Natural killer cell (primary cell): ENCODE data around the gene RUVBL1. TPM values are rescaled to one million over a fixed set of nuclear protein-coding genes. Genes with fewer than 3 reads are reported as not detected.
A peak's percentile ranks its signal among the peaks of the same experiment; 100 is the strongest.

Experiments used
- ATAC-seq, 3 donors: fragments of 150-1000 bp in 2 of 3; fragments of 200-7000 bp in 1 of 3; cut with Tn5 transposase; 1 replicate in 1 of 3; 2 replicates in 2 of 3; pipeline ENCODE4 v1.10.0; 2021; ENCODE audit warnings: mild to moderate bottlenecking in 2 of 3, moderate library complexity in 2 of 3
- DNase-seq, 2 donors: peaks; one replicate each; pipeline versions ENCODE4 v3.0.0 to v3.0.0-alpha.2; 2013 to 2021; ENCODE audit warnings: mixed read lengths in 1 of 2
- H3K27ac ChIP-seq: one replicate; pipeline ENCODE4 v1.5.1; 2013; ENCODE audit warnings: mild to moderate bottlenecking, low read length
- H3K27me3 ChIP-seq: one replicate; pipeline ENCODE4 v1.6.1; 2013; ENCODE audit warnings: low read length; ENCODE audit not compliant: control insufficient read depth, insufficient read depth
- H3K36me3 ChIP-seq: one replicate; pipeline ENCODE4 v1.6.1; 2013; ENCODE audit warnings: low read length; ENCODE audit not compliant: control insufficient read depth, insufficient read depth
- H3K4me1 ChIP-seq: one replicate; pipeline ENCODE4 v1.6.1; 2013; ENCODE audit warnings: low read length; ENCODE audit not compliant: control insufficient read depth, insufficient read depth
- H3K4me3 ChIP-seq: one replicate; pipeline ENCODE4 v1.5.1; 2013; ENCODE audit warnings: low read length
- H3K9me3 ChIP-seq: one replicate; pipeline ENCODE4 v1.6.1; 2013; ENCODE audit warnings: low read length; ENCODE audit not compliant: control insufficient read depth, insufficient read depth
- H3K27ac Mint-ChIP-seq, 2 donors: one replicate each; pipeline ENCODE4 v1.8.0; 2022; ENCODE audit warnings: mild to moderate bottlenecking in 2 of 2, mixed read lengths in 2 of 2, moderate library complexity in 1 of 2
- H3K27me3 Mint-ChIP-seq, 2 donors: one replicate each; pipeline ENCODE4 v1.8.0; 2022; ENCODE audit warnings: low read depth in 2 of 2, mixed read lengths in 2 of 2
- H3K36me3 Mint-ChIP-seq: one replicate; pipeline ENCODE4 v1.8.0; 2022; ENCODE audit warnings: mixed read lengths
- H3K4me1 Mint-ChIP-seq, 2 donors: one replicate each; pipeline ENCODE4 v1.8.0; 2022; ENCODE audit warnings: mixed read lengths in 2 of 2
- H3K4me3 Mint-ChIP-seq: one replicate; pipeline ENCODE4 v1.8.0; 2022; ENCODE audit warnings: mild to moderate bottlenecking, moderate library complexity, mixed read lengths
- H3K9me3 Mint-ChIP-seq, 2 donors: one replicate each; pipeline ENCODE4 v1.8.0; 2022; ENCODE audit warnings: mixed read lengths in 2 of 2
- WGBS: methylation state at CpG from one replicate; pipeline ENCODE4 v1.1.7; 2013; ENCODE audit warnings: missing lambda C conversion rate; ENCODE audit not compliant: insufficient coverage; 5-methylcytosine and 5-hydroxymethylcytosine counted together
- intact Hi-C: fragments of 100-400 bp; cut with micrococcal nuclease; formaldehyde crosslinking; loops from one replicate; pipeline ENCODE4 v1.14.2; 2022
- total RNA-seq, 4 donors: library from RNA; stranded (reverse); fragments of 120-200 nt in 1 of 4; gene quantifications; one replicate each; pipeline versions ENCODE4 v1.2.3 to v1.2.4, GENCODE V29; 2013 to 2022
- TF ChIP-seq, protein P1 (sequence below): fragments of 200-600 bp; IDR thresholded peaks from one replicate; pipeline ENCODE4 v1.8.0; 2022; ENCODE audit warnings: antibody characterized with exemption

Gene RUVBL1
- total RNA-seq, 3 donors from 2014 or later (not counting 1 experiment from before 2014, with no cell fraction given) = 11.9 to 18.5 (median 14.1) TPM

DNA sequence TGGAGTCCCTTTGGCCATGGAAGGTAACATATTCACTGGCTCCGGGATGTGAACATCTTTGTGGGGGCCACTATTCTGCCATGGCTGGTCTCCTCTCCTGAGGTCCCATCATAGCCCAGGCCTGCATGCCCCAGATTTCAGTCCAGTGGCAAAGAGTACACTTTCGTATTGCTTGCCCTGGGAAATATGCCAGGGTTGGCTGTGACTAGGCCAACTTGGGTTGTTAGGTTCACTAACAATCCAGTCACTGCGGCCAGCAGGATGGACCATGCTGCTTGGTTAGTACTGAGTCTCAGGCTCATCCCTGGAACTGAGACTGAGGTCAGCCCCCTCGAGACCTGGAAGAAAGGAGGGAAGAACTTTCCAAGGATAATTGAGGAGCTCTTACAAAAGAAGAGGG lies 19.9 kb upstream of the RUVBL1 start:
- Histone ChIP-seq H3K27ac (no peak overlapping the region), H3K4me1 (no peaks in the 10 kb centered on the region), H3K36me3 (no peaks in the 10 kb centered on the region), H3K4me3 (no peak overlapping the region), H3K9me3 (no peaks in the 10 kb centered on the region), H3K27me3 (no peaks in the 10 kb centered on the region)
- no peak overlapping the region for H3K27ac Mint-ChIP-seq
- intact Hi-C loops = no loop called here
- no peaks in the 10 kb centered on the region for H3K36me3 Mint-ChIP-seq
- peaks cover 0 to 11% of the 10 kb centered on the region in 2 donors for H3K27me3 Mint-ChIP-seq
- DNase-seq (no peak), ATAC-seq (no peak)
- H3K4me1 Mint-ChIP-seq = no peaks in the 10 kb centered on the region
- no peak overlapping the region for H3K4me3 Mint-ChIP-seq
- TF ChIP-seq, protein P1, sequence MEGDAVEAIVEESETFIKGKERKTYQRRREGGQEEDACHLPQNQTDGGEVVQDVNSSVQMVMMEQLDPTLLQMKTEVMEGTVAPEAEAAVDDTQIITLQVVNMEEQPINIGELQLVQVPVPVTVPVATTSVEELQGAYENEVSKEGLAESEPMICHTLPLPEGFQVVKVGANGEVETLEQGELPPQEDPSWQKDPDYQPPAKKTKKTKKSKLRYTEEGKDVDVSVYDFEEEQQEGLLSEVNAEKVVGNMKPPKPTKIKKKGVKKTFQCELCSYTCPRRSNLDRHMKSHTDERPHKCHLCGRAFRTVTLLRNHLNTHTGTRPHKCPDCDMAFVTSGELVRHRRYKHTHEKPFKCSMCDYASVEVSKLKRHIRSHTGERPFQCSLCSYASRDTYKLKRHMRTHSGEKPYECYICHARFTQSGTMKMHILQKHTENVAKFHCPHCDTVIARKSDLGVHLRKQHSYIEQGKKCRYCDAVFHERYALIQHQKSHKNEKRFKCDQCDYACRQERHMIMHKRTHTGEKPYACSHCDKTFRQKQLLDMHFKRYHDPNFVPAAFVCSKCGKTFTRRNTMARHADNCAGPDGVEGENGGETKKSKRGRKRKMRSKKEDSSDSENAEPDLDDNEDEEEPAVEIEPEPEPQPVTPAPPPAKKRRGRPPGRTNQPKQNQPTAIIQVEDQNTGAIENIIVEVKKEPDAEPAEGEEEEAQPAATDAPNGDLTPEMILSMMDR = no peak
- H3K9me3 Mint-ChIP-seq = no peaks in the 10 kb centered on the region
- WGBS = 90% methylated on average over 4 of the region's 4 CpGs

DNA sequence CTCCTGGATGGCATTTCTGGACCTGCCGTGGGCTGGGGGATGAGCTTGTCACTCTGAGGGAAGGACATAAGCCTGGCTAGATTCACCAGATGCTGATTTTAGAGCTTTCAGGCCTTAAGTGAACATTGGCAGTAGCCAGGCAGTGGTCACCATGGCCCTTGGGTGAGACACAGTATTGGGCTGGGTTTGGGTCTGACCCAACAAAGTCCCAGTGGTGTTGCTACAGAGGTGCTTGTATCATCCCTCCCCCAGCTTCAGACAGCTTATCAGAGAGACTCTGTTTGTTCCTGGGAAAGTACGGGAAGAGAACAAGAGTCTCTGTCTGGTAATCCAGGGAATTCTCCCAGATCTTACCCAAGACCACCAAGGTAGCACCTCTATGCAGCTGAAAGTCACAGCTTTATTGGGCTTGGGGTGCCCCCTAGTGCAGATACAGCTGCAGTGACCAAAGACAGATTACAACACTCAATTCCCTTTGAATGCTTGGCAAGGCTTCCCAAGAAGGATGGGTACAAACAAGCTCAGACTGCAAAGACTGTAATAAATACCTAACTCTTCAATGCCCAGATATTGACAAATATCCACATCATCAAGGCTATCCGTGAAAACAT lies 9.8 kb upstream of the RUVBL1 start:
- Mint-ChIP-seq H3K27me3 (peaks cover 18 to 25% of the 10 kb centered on the region in 2 donors), H3K4me3 (no peak overlapping the region), H3K4me1 (no peaks in the 10 kb centered on the region), H3K36me3 (no peaks in the 10 kb centered on the region), H3K27ac (no peak overlapping the region), H3K9me3 (no peaks in the 10 kb centered on the region)
- ATAC-seq (peak in 2 of 3 donors; percentile 67 to 70), DNase-seq (peak in 1 of 2 donors; percentile 75)
- H3K4me3 ChIP-seq = no peak overlapping the region
- TF ChIP-seq, protein P1 = peak; percentile 46
- H3K4me1 ChIP-seq = no peaks in the 10 kb centered on the region
- peaks cover 2% of the 10 kb centered on the region for H3K27me3 ChIP-seq
- H3K36me3 ChIP-seq = no peaks in the 10 kb centered on the region
- intact Hi-C loops = loop anchor here (1.0 kb wide), 1 partner anchor 38 kb away; no protein-coding TSS in a partner anchor
- H3K27ac ChIP-seq = no peak overlapping the region
- 86% methylated on average over 3 of the region's 3 CpGs for WGBS
- H3K9me3 ChIP-seq = no peaks in the 10 kb centered on the region

DNA sequence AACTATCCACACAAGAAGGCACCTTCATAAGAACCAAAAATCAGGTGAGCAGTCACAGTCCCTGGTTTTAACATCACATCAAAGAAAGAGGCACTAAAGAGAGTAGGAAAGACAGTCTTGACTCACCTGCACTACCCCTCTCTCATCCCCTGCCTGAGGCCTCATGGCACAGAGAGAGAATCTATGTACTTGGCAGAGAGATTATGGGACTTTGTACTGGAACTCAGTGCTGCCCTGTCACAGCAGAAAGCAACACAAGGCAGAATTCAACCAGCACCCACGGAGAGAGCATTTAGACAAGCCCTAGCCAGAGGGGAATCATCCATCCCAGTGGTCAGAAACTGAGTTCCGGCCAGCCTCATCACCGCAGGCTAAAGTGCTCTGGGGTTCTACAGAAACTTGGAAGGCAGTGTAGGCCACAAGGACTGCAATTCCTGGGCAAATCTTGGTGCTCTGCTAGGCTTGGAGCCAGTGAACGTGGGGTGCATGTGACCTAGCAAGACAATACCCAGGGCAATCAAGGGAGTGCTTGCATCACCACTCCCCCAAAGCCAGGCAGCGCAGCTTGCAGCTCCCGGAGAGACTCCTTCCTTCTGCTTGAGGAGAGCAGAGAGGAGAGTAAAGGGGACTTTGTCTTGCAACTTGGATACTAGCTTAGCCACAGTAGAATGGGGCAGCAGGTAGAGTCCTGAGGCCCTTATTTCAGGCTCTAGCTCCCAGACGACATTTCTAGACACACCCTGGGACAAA lies 8.5 kb upstream of the RUVBL1 start:
- H3K36me3 Mint-ChIP-seq = no peaks in the 10 kb centered on the region
- H3K9me3 ChIP-seq = no peaks in the 10 kb centered on the region
- H3K27ac ChIP-seq = no peak overlapping the region
- peaks cover 8 to 12% of the 10 kb centered on the region in 2 donors for H3K27me3 Mint-ChIP-seq
- no peak overlapping the region for H3K27ac Mint-ChIP-seq
- no peak overlapping the region for H3K4me3 ChIP-seq
- no peaks in the 10 kb centered on the region for H3K27me3 ChIP-seq
- H3K4me3 Mint-ChIP-seq = no peak overlapping the region
- ATAC-seq (no peak), DNase-seq (no peak)
- intact Hi-C loops = no loop called here
- no peaks in the 10 kb centered on the region for H3K4me1 Mint-ChIP-seq
- no peaks in the 10 kb centered on the region for H3K9me3 Mint-ChIP-seq
- no peaks in the 10 kb centered on the region for H3K4me1 ChIP-seq
- 92% methylated on average over 7 of the region's 7 CpGs for WGBS
- H3K36me3 ChIP-seq = no peaks in the 10 kb centered on the region
- TF ChIP-seq, protein P1 = no peak
